Measurements from ENCODE around the gene SRC.

Gene SRC

DNA sequence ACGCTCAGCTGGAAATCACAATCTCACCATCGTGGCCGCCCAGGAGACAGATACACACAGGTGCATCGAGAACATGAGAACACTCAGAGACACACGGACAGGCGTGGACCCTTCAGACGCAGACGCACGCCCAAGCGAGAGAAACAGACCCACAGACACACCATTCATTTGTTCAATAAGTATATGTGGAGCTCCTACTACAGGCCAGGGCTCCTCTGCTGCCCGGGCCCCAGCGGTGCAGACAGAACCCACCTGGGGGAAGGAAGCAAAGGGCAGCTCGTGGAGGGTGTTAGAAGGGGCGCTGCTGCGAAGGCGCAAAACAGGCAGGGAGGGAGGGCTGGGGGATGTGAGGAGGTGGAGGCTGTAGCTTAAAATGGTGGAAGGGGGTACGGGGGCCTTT lies 39.2 kb downstream of the SRC start:
- DNase-seq: no peak

DNA sequence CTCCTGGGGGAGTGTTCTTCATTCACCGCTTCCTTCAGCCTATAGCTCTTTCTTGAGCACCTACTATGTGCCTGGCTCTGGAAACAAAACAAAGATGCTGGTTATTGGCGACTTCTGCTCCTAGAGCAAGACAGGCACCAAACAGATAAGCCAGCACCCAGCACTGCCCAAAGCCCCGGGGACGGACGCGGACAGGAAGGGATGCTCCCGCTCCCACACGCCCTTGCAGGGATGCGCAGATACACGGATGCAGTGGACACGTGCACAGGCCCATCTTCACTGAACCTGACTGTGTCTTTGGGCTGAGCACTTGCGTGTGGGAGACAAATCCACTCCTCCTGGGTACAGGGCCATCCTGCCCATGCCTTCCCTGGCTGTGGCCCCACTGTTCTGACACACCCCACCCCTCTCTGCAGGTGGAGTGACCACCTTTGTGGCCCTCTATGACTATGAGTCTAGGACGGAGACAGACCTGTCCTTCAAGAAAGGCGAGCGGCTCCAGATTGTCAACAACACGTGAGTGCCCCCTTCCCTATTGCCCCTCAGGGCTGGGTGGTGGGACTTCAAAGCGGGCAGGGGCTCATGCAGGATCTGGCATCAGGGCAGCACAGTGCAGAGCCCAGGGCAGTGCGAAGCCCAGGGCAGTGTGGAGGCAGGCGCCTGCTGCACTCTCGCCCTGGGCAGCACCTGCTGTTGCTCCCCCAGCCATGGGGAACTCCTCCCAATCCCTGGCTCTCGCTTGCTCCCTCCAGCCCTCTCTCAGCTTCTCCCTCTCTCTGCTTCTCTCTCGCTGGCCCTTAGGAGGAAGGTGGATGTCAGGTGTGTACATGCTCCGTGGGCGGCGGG lies 39.9 kb downstream of the SRC start:
- DNase-seq: no peak

DNA sequence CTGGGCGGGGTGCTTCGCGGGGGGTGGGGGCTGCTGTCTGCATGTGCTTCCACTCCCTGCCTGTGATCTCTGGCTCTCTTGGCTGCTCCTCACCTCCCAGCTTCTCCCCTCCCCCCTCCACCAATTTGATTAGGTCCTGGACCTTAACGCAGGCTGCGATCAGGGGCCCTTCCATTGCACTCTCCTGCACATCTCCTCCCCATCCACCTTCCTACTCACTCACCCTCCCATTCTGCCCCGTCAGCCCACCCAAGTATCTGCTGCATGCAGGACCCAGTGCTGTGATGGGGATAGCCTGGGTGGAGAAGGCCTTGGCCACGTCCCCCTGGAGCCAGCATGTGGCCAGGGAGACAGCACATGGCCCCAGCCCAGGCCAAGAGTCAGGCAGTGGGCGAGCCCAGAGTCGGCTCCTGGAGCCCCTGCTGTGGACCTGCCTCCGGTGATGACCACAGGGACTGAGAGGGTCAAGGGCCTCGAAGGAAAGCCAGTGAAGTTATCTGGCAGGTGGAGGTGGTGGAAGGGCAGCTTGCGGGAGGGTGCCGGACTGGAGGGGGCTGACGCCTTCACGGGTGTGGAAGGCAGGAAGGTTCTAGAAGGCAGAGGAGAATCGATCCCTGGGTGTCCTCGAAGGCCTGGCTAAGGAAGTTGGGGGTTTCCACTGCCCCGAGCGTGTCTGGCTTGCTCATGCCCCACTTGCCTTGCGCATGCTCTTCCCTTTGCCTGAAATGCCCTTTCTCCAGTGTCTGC lies 40.7 kb downstream of the SRC start:
- no peak for DNase-seq

DNA sequence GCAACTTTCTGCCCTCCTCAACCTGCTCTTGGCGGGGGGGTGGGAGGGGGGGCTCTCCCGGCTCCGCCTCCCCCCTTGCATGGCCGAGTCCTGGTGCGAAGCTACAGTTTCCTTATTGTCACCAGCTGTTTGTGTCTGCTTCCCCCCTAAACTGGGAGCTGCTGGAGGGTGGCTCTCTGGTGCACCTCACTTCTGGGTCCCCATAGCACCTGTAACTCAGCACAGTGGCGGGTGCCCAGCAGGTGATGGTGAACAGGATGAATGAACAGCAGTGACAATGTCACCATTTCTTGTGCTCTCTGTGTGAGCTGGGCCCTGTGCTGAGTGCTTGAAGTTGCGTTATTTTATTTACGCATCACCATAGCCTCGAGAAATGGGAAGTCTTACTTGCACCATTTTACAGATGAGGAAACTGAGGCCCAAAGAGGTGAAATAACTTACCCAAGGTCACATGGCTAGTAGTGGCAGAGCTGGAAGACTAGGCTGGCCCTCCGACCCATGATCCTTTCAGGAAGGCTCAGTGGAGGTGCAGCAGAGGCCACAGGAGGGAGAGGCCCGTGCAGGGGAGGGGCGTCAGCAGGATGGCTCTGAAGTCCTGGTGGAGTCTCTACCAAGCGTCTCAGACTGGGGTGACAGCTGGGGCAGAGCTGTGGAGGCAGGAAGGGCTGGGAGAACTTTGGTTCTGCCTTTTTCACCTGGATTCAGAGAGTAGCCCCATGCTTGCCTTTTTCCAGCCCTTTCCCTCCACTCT lies 41.8 kb downstream of the SRC start:
- DNase-seq: no peak

DNA sequence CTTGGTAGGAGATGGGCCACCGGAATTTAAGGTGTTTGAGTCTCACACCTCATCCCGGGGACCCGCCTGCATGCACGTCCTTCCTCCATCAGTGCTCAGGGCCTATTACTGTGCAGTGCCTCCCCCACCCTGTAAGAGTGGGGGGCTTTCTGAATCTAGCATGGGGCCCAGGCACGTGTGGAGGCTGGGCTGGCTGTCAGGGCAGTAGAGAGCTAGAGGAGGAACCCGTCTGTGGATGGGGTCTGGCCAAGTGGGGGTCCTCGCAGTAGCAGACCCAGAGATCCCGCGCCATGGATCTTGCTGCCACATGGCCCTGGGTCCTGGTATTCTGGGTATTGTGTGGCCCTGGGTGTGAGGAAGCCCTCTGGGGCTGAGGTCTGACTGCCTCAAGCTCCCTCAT lies 42.9 kb downstream of the SRC start:
- DNase-seq: no peak

DNA sequence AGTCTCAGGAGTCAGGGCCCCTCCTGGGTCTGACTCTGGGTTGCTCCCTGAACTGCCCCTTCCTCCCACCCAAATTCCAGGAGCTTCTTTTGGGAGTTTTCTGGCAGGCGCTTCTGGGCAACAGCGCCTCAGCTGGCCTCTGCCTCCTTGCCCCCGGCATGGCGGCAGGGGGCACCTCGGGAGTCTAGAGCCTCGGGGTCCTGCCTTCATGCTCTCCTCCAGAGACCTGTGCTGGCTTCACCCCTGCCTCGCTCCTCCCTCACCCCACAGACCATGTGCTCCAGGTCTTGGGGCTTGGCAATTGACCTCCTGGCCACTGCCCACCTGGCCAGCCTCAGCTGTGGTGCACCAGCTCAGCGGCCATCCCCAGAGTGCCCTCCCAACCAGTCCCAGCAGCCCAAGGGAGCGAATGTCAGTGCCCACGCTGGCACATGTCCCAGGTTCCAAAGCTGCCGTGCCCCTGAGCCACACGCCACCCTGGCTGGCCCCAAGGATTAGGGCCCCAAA lies 43.4 kb downstream of the SRC start:
- no peak for DNase-seq

DNA sequence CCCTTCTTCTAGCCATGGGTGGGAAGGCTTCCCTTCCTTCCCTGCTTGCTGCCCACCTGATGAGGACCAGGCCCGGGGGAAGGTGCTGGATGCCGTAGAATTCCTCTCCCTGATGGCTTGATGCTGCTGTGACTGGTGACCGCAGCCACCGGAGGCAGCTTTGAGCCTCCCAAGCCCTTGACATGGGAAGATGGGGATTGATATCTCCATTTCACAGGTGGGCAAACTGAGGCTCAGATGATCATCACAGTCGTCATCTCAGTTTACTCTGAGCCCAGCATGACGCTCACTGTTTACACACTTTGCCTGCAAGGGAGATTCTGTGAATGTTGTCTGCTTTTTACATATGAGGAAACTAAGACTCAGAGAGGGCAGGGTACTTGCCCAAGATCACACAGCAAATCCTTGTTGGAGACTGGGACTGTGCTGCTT lies 43.9 kb downstream of the SRC start:
- DNase-seq: no peak

DNA sequence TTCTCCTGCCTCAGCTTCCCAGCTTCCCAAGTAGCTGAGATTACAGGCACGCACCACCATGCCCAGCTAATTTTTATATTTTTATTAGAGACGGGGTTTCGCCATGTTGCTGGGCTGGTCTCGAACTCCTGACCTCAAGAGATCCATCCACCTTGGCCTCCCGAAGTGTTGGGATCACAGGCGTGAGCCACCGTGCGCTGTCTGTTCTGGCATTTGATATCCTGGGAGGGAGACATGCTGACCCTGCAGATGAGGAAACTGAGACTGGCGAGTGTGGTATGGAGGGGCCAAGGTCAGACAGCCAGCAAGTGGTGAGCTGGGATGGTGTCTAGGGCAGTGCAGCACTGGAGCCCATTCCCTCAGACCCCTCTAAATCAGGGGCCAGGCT lies 44.6 kb downstream of the SRC start:
- DNase-seq: no peak

DNA sequence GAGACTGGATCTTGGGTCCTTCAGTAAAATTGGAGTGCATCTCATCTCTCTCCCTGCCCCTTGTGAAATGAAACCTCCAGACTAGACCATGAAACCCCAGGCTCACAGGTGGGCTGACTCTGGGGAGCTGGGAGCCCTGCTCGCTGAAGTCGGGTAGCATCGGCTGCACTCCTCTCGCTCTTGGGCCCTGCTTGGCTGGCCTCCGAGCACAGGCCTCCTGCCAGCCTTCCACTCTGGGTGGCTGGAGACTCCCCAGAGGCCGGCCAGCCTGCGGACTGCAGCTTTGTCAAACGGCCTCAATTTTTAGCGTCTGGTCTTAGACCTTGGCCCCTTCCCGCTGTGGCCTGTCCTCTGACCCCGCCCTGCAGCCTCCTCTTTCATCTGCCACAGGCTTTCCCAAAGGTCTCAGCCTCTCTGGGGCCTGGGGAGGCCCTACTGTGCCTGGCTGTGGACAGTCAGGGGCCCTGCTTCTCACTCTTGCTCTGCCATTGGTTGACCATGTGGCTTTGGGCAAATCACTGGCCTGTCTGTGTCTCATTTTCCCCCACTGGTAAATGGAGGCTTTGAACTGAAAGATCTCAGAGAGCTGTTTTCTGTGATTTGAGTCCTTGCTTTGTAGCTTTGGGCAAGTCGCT lies 45.1 kb downstream of the SRC start:
- DNase-seq: no peak

DNA sequence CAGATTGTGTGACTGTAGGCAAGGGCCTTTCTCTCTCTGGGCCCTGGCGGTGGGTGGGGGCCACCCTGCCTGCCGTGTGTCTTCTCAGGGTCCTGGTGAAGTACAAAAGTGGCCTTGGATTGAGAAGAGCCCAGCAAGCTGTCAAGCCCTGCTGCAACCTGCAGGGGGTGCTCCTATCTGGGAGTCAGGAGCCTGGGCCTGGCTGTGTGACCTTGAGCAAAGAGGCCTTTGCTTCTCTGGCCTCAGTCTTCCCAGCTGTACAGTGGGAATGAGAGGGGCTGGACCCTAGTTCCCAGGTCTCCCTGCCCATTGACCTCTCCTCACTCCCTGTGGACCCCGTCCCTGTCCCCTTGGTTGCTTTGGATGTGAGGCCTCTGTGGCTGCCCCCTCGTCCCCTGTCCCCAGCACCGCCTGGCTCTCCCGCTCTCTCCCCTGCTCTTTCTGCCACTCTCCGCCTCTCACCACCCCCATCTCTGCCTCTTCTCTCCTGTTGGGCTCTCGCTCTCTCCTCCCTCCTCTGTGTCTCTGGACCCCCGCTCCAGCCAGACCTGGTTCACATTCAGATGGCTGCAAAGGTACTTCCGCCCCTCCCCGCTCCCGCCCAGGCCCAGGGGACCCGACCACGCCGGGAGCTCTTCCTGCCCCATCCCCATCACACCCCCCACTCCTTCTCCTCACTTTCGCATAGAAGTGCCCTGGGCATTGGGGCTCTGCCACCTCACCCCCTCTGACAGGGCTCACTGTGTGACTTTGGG lies 46.7 kb downstream of the SRC start:
- no peak for DNase-seq

DNA sequence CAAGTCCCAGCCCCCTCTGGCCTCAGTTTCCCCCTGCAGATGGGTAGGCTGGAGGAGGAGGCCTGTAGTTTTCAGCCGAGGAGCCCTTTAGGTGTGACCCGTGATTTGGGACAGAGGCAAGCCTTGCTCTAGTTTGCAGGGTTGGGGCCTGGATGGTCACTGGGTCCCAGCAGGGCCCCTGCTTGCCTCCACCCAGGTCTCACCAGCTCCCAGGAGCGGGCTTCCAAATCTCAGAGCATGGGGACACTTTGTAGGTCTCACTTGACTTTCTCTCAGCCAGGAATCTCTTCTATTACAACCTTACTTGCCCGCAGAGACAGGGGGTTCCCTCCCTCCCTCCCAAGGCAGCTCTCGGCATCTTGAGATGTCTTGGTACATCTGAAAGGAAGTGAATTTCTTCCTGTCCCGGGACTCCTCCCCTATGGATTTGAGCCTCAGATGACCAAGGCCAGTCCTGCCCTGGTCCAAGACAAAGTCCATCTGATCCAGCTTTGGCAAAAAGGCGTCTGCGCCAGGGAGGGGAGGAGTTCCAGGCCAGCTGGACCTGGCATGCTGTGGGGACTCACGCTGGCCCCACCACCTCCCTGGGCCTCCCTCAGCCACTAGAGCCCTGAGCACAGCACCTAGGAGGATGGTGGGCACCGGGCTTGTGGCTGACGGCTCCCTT lies 47.4 kb downstream of the SRC start:
- no peak for DNase-seq

DNA sequence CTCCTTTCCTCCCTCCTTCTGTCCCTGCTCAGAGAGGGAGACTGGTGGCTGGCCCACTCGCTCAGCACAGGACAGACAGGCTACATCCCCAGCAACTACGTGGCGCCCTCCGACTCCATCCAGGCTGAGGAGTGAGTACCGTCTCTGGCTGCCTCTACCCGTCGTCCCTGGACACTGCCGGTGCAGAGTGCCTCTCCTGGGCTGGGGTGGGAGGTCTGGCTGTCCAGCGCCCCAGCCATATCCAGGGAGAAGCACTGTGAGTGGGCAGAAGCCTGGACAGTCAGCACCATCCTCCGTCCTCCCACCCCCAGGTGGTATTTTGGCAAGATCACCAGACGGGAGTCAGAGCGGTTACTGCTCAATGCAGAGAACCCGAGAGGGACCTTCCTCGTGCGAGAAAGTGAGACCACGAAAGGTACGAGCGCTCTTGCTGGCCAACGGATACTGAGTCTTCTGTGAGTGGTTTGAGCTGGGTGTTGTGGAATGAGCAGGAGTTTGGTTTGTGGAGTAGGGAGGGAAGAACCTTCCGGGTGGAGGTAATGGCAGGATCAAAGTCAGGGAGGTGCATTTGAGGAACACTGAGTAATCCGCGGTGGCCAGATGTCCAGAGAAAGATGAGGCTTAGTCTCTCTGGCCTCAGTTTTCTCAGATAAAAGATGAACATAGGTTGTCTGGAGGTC lies 48.1 kb downstream of the SRC start:
- no peak for DNase-seq

DNA sequence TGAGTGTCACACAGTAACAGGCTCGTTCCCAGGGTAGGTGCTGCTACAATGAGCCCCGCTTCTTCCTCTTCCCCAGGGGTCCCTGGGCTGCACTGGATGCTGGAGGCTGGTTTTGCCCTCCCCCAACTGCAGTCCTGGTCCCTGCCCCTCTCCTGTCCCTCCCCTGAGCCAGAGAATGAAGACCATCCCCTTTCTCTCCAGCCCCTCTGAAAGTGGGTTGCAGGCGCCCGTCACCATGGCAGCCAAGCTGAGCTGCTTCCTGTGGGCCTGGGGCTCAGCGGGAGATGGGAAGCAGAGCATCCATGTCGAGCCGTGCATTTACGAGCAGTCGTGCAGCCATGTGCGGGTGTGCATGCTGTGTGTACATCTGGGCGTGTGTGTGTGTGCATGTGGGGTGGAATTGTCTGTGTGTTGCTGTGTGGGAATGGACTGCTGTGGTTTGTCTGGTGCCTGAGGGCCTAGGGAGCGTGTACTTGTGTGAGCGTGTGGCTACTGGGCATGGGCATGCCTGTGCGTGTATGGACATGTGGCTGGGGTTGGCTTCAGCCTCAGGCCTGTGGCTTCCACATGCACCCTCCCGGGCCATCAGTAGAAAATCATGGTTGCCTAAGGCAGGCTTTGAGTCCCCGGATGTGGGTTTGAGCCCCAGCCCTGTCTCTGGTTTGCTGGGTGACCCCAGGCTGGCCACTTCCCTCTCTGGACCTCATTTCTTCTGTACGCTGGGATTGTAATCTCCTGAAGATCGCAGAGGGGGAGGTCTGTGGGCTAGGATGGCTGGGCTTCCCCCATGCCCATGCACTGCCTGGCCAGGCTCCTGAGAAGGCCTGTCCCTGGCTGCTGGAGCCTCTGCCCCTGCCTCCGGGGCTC lies 48.8 kb downstream of the SRC start:
- DNase-seq: no peak

DNA sequence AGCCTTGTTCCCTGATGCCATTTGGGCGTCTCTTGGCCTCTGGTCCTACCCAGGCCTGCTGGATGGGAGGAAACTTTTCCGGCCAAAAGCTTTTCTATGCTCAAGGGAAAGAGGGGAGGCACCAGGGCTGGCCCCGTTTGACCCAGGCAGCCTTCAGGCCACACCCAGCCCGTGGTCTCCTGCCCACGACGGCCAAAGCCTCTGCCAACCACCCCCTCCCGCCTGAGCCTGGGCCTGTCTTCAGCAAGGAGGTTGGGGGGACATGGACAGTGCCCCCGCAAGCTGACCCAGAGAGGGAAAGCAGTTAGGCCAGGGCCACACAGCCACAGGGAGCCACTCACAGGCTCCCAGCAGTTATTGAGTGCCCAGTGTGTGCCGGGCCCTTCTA lies 49.5 kb downstream of the SRC start:
- DNase-seq: no peak

DNA sequence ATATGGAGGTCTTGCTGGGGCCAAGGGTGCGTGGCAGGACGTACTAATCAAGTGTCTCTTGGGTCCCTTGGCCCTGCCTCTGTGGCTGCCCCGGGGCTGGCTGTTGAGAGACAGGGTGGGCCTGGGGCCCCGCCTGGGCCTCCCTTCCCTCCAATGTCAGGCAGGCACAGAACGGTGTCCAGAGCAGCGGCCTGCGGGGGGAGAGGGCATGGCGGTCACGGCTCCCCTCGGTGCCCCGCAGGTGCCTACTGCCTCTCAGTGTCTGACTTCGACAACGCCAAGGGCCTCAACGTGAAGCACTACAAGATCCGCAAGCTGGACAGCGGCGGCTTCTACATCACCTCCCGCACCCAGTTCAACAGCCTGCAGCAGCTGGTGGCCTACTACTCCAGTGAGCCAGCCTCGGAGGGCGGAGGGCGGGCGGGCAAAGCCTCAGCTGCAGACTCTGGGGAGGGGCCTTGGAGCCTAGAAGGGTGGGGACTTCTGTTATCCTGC lies 50.0 kb downstream of the SRC start:
- DNase-seq: no peak

DNA sequence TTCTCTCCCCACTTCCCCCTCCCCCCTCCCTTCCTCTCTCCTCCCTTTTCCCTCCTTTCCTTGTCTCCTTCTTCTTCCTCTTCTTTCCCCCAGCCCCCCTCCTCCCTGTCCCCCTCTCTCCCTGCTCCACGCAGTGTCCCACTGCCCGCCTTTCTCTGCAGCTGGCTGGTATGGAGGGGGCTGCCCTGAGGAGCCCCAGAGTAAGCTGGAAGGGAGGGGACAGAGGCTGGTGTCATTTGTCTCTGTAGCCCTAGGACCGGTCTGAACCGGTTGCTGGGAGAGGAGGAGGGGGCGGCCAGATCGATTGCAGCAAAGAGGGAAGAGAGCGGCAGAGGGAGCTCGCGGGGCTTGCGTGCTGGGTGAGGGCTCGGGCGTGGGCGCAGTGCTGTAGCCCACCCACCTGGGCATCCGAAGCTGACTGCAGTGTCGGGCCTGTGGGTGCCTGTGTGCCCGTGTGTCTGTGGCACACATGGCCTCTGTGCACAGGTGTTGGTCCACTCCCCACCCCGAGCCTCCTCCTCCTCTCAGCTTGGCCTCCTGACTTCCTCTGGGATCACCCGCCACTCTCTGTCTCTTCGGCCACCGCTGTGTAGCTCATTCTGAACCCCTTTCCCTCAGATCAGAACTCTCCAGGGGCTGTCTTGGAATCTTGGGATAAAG lies 50.6 kb downstream of the SRC start:
- no peak for DNase-seq

DNA sequence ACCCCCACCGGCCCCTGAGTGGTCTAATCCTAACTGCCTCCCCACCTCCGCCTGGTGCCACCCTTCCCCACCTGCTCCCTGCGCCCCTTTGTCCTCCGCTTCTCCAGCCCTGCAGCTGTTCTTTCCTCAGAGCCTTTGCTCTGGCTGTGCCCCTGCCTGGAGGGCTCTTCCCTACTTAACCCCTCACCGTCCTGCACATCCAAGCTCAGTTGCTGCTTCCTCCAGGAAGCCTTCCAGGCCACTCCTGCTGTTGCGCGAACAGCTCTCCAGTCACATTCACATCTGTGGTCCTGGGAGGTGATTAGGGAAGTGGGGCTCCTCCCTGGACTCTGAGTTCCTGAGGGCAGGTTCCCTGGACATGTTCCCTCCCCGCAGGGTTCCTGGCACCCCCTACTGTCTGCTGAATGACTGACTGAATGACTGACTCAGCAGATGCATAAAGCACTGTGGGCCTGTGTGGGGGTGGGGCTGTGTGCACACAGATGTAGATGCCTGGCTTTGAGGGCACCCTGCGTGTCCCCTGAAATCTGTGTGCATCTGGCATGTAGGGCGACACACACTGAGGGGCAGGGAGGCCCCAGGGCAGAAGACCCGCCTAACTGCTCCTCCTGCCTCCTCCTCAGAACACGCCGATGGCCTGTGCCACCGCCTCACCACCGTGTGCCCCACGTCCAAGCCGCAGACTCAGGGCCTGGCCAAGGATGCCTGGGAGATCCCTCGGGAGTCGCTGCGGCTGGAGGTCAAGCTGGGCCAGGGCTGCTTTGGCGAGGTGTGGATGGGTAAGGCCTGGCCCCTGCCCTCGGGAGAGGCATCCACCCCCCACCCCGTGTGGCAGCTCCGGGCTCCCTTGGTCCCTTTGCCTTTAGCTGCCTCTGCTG lies 51.4 kb downstream of the SRC start:
- DNase-seq: no peak

Measured in CD4-positive, alpha-beta T cell treated with Interferon gamma for 1 hour (primary cell).